Measurements from ENCODE around the gene STPG2. TPM values are rescaled to one million over a fixed set of nuclear protein-coding genes. Genes with fewer than 3 reads are reported as not detected.

Gene STPG2
- total and polyA plus RNA-seq, 2 donors (not counting 1 experiment from before 2014, with no cell fraction given), result 0.13 to 0.49 TPM

- Histone ChIP-seq H3K27me3 (replicated peaks in 1 of 4; ENCODE audit: control extremely low read depth in 1 of 4, control insufficient read depth in 3 of 4, insufficient read depth in 4 of 4, low read length in 3 of 4) (no peaks in the 10 kb centered on the region), H3K36me3 (replicated peaks in 1 of 2; ENCODE audit: control extremely low read depth in 1 of 2, control insufficient read depth in 1 of 2, extremely low read depth in 1 of 2, insufficient read depth in 2 of 2, low read length in 1 of 2) (no peaks in the 10 kb centered on the region), H3K79me2 (ENCODE audit: control insufficient read depth, insufficient read depth, low read length) (no peaks in the 10 kb centered on the region), H3K9me3 (ENCODE audit: control extremely low read depth in 1 of 3, control insufficient read depth in 2 of 3, insufficient read depth in 1 of 3, low read length in 2 of 3) (no peaks in the 10 kb centered on the region), H2AFZ (ENCODE audit: insufficient read depth, low read depth, low read length, poor library complexity, severe bottlenecking) (no peak overlapping the region), H3K9ac (ENCODE audit: low read length) (no peak overlapping the region), H3K4me3 (ENCODE audit: control extremely low read depth in 1 of 5, extremely low read depth in 1 of 5, insufficient read depth in 1 of 5, low read depth in 2 of 5, low read length in 4 of 5) (no peak overlapping the region), H3K27ac (ENCODE audit: low read length in 2 of 2) (no peak overlapping the region), H4K20me1 (ENCODE audit: control insufficient read depth, insufficient read depth, low read length, poor library complexity, severe bottlenecking) (no peaks in the 10 kb centered on the region), H3K4me2 (replicated peaks; ENCODE audit: low read depth, low read length, poor library complexity, severe bottlenecking) (no peak overlapping the region), H3K4me1 (ENCODE audit: control insufficient read depth in 2 of 2, insufficient read depth in 2 of 2, low read length in 2 of 2) (no peaks in the 10 kb centered on the region)
- DNase-seq, result no peak
- H3K4me3 Mint-ChIP-seq, result no peak overlapping the region
- TF ChIP-seq EZH2 (IDR thresholded peaks at IDR 0.05; ENCODE audit: borderline replicate concordance, insufficient read depth, low read depth, low read length, poor library complexity, severe bottlenecking), result no peak
- TF ChIP-seq, protein P1, sequence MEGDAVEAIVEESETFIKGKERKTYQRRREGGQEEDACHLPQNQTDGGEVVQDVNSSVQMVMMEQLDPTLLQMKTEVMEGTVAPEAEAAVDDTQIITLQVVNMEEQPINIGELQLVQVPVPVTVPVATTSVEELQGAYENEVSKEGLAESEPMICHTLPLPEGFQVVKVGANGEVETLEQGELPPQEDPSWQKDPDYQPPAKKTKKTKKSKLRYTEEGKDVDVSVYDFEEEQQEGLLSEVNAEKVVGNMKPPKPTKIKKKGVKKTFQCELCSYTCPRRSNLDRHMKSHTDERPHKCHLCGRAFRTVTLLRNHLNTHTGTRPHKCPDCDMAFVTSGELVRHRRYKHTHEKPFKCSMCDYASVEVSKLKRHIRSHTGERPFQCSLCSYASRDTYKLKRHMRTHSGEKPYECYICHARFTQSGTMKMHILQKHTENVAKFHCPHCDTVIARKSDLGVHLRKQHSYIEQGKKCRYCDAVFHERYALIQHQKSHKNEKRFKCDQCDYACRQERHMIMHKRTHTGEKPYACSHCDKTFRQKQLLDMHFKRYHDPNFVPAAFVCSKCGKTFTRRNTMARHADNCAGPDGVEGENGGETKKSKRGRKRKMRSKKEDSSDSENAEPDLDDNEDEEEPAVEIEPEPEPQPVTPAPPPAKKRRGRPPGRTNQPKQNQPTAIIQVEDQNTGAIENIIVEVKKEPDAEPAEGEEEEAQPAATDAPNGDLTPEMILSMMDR (IDR thresholded peaks at IDR 0.05), result no peak
- ATAC-seq (ENCODE audit: low read depth), result no peak
- H3K27ac Mint-ChIP-seq, result no peak overlapping the region
- POLR2A ChIA-PET, result no interaction called here
- WGBS (ENCODE audit: insufficient coverage), result 100% methylated on average over 1 of the region's 1 CpG
- H3K9me3 Mint-ChIP-seq (ENCODE audit: insufficient read depth), result peaks cover 3% of the 10 kb centered on the region
- H3K27me3 Mint-ChIP-seq, result no peaks in the 10 kb centered on the region
- intact Hi-C loops (cut with micrococcal nuclease), result no loop called here
- H3K4me1 Mint-ChIP-seq, result no peaks in the 10 kb centered on the region
- CTCF ChIA-PET, result no interaction called here
Measured at GRCh38 chr4:97812768-97813167, 330.5 kb downstream of the STPG2 start.

GRCh38 chr4:97786306-97786920 lies 356.9 kb downstream of the STPG2 start:
- H3K9me3 ChIP-seq (ENCODE audit: control extremely low read depth in 1 of 3, control insufficient read depth in 2 of 3, insufficient read depth in 1 of 3, low read length in 2 of 3), result no peaks in the 10 kb centered on the region
- DNase-seq (no peak), ATAC-seq (ENCODE audit: low read depth) (no peak)
- H3K27ac Mint-ChIP-seq, result no peak overlapping the region
- H4K20me1 ChIP-seq (ENCODE audit: control insufficient read depth, insufficient read depth, low read length, poor library complexity, severe bottlenecking), result no peaks in the 10 kb centered on the region
- WGBS (ENCODE audit: insufficient coverage), result no CpG with 5 or more reads among the region's 3 CpGs
- no peaks in the 10 kb centered on the region for H3K4me1 Mint-ChIP-seq
- TF ChIP-seq EZH2 (IDR thresholded peaks at IDR 0.05; ENCODE audit: borderline replicate concordance, insufficient read depth, low read depth, low read length, poor library complexity, severe bottlenecking), result no peak
- TF ChIP-seq, protein P1 (IDR thresholded peaks at IDR 0.05), result no peak
- POLR2A ChIA-PET, result no interaction called here
- H3K36me3 ChIP-seq (replicated peaks in 1 of 2; ENCODE audit: control extremely low read depth in 1 of 2, control insufficient read depth in 1 of 2, extremely low read depth in 1 of 2, insufficient read depth in 2 of 2, low read length in 1 of 2), result no peaks in the 10 kb centered on the region
- H3K9me3 Mint-ChIP-seq (ENCODE audit: insufficient read depth), result peaks cover 7% of the 10 kb centered on the region
- H3K4me3 Mint-ChIP-seq, result no peak overlapping the region
- no peak overlapping the region for H3K4me2 ChIP-seq (replicated peaks; ENCODE audit: low read depth, low read length, poor library complexity, severe bottlenecking)
- intact Hi-C loops (cut with micrococcal nuclease), result no loop called here
- no peak overlapping the region for H3K4me3 ChIP-seq (ENCODE audit: control extremely low read depth in 1 of 5, extremely low read depth in 1 of 5, insufficient read depth in 1 of 5, low read depth in 2 of 5, low read length in 4 of 5)
- H2AFZ ChIP-seq (ENCODE audit: insufficient read depth, low read depth, low read length, poor library complexity, severe bottlenecking), result no peak overlapping the region
- H3K27ac ChIP-seq (ENCODE audit: low read length in 2 of 2), result no peak overlapping the region
- no peaks in the 10 kb centered on the region for H3K79me2 ChIP-seq (ENCODE audit: control insufficient read depth, insufficient read depth, low read length)
- H3K27me3 ChIP-seq (replicated peaks in 1 of 4; ENCODE audit: control extremely low read depth in 1 of 4, control insufficient read depth in 3 of 4, insufficient read depth in 4 of 4, low read length in 3 of 4), result no peaks in the 10 kb centered on the region
- no peaks in the 10 kb centered on the region for H3K27me3 Mint-ChIP-seq
- CTCF ChIA-PET, result no interaction called here
- H3K4me1 ChIP-seq (ENCODE audit: control insufficient read depth in 2 of 2, insufficient read depth in 2 of 2, low read length in 2 of 2), result no peaks in the 10 kb centered on the region
- H3K9ac ChIP-seq (ENCODE audit: low read length), result no peak overlapping the region

Data from B cell (primary cell).